Esophagus squamous epithelium (tissue), 5 donors: ENCODE measurements around the gene PPM1K. TPM values are rescaled to one million over a fixed set of nuclear protein-coding genes. Genes with fewer than 3 reads are reported as not detected.

ENCODE experiments used
- DNase-seq: peaks from one replicate; lab custom pipeline; 2025; lab: John Stamatoyannopoulos, UW
- H3K27ac ChIP-seq, 4 donors: fragments of 200-600 bp; sonication (generic); one replicate each; pipeline ENCODE4 v1.5.1; 2016 to 2019; ENCODE audit warnings: mild to moderate bottlenecking in 1 of 4
- H3K27me3 ChIP-seq, 4 donors: fragments of 200-600 bp; sonication (generic); 1 replicate in 3 of 4; 2 replicates in 1 of 4; pipeline versions ENCODE4 v1.5.1 to v1.6.0; 2017 to 2021; ENCODE audit warnings: antibody characterized with exemption in 1 of 4
- H3K36me3 ChIP-seq, 3 donors: fragments of 200-600 bp; sonication (generic); one replicate each; pipeline ENCODE4 v1.5.1; 2016 to 2019
- H3K4me1 ChIP-seq, 3 donors: fragments of 200-600 bp; sonication (generic); one replicate each; pipeline ENCODE4 v1.5.1; 2017 to 2019
- H3K4me3 ChIP-seq, 4 donors: fragments of 200-600 bp; sonication (generic); 1 replicate in 3 of 4; 2 replicates in 1 of 4; pipeline ENCODE4 v1.5.1; 2016 to 2019; ENCODE audit warnings: mild to moderate bottlenecking in 2 of 4, moderate library complexity in 1 of 4
- H3K9me3 ChIP-seq, 3 donors: fragments of 200-600 bp; sonication (generic); one replicate each; pipeline ENCODE4 v1.5.1; 2016 to 2019
- CTCF ChIP-seq, 6 experiments: fragments of 450-650 bp in 4 of 6; fragments of 200-600 bp in 2 of 6; sonication (generic) in 2 of 6; IDR thresholded peaks; one replicate each; pipeline ENCODE4 v1.5.1; 2016 to 2019; ENCODE audit warnings: antibody characterized with exemption in 6 of 6, mild to moderate bottlenecking in 4 of 6, moderate library complexity in 4 of 6
- POLR2A ChIP-seq, 4 donors: fragments of 450-650 bp; IDR thresholded peaks; one replicate each; pipeline ENCODE4 v1.6.1; 2017; ENCODE audit warnings: antibody characterized with exemption in 4 of 4, mild to moderate bottlenecking in 4 of 4, moderate library complexity in 3 of 4
- WGBS, 2 donors: methylation state at CpG; one replicate each; pipeline ENCODE4 v1.1.5; 2018; 5-methylcytosine and 5-hydroxymethylcytosine counted together
- intact Hi-C: fragments of 100-400 bp; cut with DNase I; formaldehyde crosslinking; loops from one replicate; pipeline ENCODE4 v1.15.0; 2022
- total RNA-seq, 4 donors: library from RNA; depleted of rRNA; stranded (reverse); fragments of >200 nt; gene quantifications; one replicate each; pipeline ENCODE4 v1.1.0, GENCODE V29; 2016
- donor health status: DM: yes; HTN: yes; CAD: no.

Gene PPM1K
- total RNA-seq, 4 donors from 2014 or later, result 4.4 to 34.0 (median 11.7) TPM

- Histone ChIP-seq H3K9me3 (no peaks in the 10 kb centered on the region), H3K36me3 (no peaks in the 10 kb centered on the region), H3K4me3 (peak overlapping the region in 1 of 4 donors; percentile 46), H3K27ac (peak overlapping the region in 1 of 4 donors; percentile 69), H3K4me1 (peaks cover 0 to 21% (median 4%) of the 10 kb centered on the region in 3 donors), H3K27me3 (no peaks in the 10 kb centered on the region)
- no peak for TF ChIP-seq POLR2A (IDR thresholded peaks at IDR 0.05)
- TF ChIP-seq CTCF (IDR thresholded peaks at IDR 0.05), result no peak
- intact Hi-C loops, result no loop called here
- 67 to 80% methylated on average over 1 of the region's 1 CpG for WGBS, 2 donors
- no peak for DNase-seq
These were observed 53.9 kb downstream of the PPM1K start for GRCh38 chr4:88230461-88230891.

DNA sequence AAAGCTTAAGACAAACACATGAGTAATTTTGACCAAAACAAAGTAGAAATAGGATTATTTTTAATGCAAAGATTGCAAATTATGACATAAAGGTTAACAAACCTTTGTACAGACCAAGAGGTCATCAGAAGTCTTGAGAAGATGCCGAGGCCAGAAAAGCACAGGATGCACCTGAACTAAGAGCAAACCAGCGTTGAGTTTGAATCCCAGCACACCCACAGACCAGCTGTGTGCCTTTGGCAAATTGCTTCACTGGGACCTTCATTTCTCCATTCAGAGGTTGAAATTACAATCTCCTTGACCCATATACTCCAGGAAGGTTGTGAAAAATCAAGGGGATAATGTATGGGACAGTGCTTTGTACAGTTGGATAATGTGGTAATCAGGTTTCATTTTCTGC lies 56.6 kb downstream of the PPM1K start:
- Histone ChIP-seq H3K4me1 (peaks cover 0 to 28% (median 7%) of the 10 kb centered on the region in 3 donors), H3K4me3 (no peak overlapping the region), H3K27ac (no peak overlapping the region), H3K27me3 (no peaks in the 10 kb centered on the region), H3K9me3 (no peaks in the 10 kb centered on the region), H3K36me3 (no peaks in the 10 kb centered on the region)
- TF ChIP-seq POLR2A (IDR thresholded peaks at IDR 0.05) (no peak), CTCF (IDR thresholded peaks at IDR 0.05) (no peak)
- WGBS, 2 donors, result 66 to 85% methylated on average over 2 of the region's 2 CpGs
- no peak for DNase-seq
- intact Hi-C loops, result loop anchor here (10.0 kb wide), 1 partner anchor 127 kb away; no protein-coding TSS in a partner anchor

DNA sequence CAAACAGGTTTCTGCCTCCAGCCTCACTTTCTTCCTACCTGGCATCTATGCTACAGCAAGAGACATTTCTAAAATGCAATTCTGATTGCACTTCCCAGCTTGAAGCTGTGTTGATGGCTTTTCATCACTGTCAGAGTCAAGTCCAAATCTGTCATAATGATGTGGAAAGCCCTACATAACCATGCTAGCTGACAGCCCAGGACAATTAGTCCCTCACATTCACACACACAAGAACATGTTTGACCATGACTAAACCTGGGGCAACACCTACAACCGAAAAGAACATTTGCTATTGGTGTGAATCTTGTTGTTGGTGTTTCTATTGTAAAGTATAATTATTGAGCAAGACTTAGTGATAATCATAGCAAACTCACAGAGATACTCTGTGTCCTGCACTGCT lies 58.2 kb downstream of the PPM1K start:
- no peak for DNase-seq
- H3K4me1 ChIP-seq, result peaks cover 0 to 28% (median 7%) of the 10 kb centered on the region in 3 donors
- no peaks in the 10 kb centered on the region for H3K27me3 ChIP-seq
- no peak overlapping the region for H3K4me3 ChIP-seq
- 36 to 64% methylated on average over 1 of the region's 1 CpG for whole genome bisulfite sequencing, 2 donors
- no peaks in the 10 kb centered on the region for H3K9me3 ChIP-seq
- intact Hi-C loops, result loop anchor here (10.0 kb wide), 1 partner anchor 129 kb away; no protein-coding TSS in a partner anchor
- no peak for TF ChIP-seq POLR2A (IDR thresholded peaks at IDR 0.05)
- peak overlapping the region in 1 of 4 donors; percentile 66 for H3K27ac ChIP-seq
- H3K36me3 ChIP-seq, result no peaks in the 10 kb centered on the region

DNA sequence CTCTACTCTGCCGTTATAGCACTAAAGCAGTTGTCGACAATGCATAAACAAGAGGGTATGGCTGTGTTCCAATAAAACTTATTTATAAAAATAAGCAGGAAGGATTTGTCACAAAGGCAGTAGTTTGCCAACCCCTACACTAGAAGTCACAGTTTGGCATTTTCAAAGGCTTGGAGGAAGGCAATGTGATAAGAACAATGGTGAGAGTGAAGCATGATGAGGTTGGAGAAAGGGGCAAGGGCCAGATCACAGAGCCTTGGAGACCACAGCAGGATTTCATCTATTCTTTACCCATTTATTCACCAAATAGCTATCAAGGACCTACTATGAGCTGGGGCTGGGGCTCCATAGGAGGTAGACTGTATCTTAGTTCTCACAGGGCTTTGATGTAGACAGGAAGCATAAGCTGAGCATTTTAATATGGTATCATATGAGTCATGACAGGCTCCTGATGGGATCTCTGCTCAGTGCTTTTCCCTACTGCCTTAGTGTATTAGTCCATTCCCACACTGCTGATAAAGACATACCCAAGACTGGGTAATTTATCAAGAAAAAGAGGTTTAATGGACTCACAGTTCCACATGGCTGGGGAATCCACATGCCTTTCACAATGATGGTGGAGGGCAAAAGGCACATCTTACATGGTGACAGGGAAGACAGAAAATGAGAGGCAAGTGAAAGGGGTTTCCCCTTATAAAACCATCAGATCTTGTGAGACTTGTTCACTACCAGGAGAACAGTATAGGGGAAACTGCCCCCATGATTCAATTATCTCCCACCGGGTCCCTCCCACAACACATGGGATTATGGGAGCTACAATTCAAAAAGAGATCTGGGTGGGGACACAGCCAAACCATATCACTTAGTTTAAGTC lies 58.9 kb downstream of the PPM1K start:
- no peak for DNase-seq
- no peaks in the 10 kb centered on the region for H3K9me3 ChIP-seq
- WGBS, 2 donors, result 44 to 51% methylated on average over 3 of the region's 3 CpGs
- H3K4me1 ChIP-seq, result peaks cover 0 to 23% (median 7%) of the 10 kb centered on the region in 3 donors
- no peaks in the 10 kb centered on the region for H3K36me3 ChIP-seq
- intact Hi-C loops, result loop anchor here (10.0 kb wide), 1 partner anchor 129 kb away; no protein-coding TSS in a partner anchor
- TF ChIP-seq CTCF (IDR thresholded peaks at IDR 0.05), result no peak
- TF ChIP-seq POLR2A (IDR thresholded peaks at IDR 0.05), result no peak
- no peak overlapping the region for H3K4me3 ChIP-seq
- peak overlapping the region in 2 of 4 donors; percentile 9 to 66 for H3K27ac ChIP-seq
- no peaks in the 10 kb centered on the region for H3K27me3 ChIP-seq

- H3K27me3 ChIP-seq, result no peaks in the 10 kb centered on the region
- no peaks in the 10 kb centered on the region for H3K36me3 ChIP-seq
- no peak overlapping the region for H3K4me3 ChIP-seq
- no peak for DNase-seq
- TF ChIP-seq CTCF (IDR thresholded peaks at IDR 0.05) (no peak), POLR2A (IDR thresholded peaks at IDR 0.05) (no peak)
- H3K4me1 ChIP-seq, result peaks cover 0 to 25% (median 7%) of the 10 kb centered on the region in 3 donors
- intact Hi-C loops, result loop anchor here (5.0 to 10.0 kb wide), 2 partner anchors 131 to 229 kb away; no protein-coding TSS in a partner anchor
- no peak overlapping the region for H3K27ac ChIP-seq
- H3K9me3 ChIP-seq, result no peaks in the 10 kb centered on the region
- WGBS, 2 donors, result 73 to 90% methylated on average over 1 of the region's 1 CpG
These were observed 60.8 kb downstream of the PPM1K start for GRCh38 chr4:88223516-88223915.
